Fibroblast of mammary gland (primary cell): ENCODE measurements around the gene PTPRN2.
"Not testable (repeated sequence)": the region's sequence is repeated elsewhere in the genome, so short reads cannot be mapped to it uniquely, and the experiment has no call there.

ENCODE experiments used
- DNase-seq: peaks from one replicate; pipeline ENCODE4 v3.0.0-alpha.2; 2010; ENCODE audit warnings: low read depth
- H3K4me3 ChIP-seq: 2 replicates; pipeline ENCODE4 v1.5.1; 2011; ENCODE audit warnings: low read depth, mild to moderate bottlenecking, low read length, moderate library complexity; ENCODE audit not compliant: control insufficient read depth
- CTCF ChIP-seq: conservative IDR thresholded peaks from 2 replicates; pipeline ENCODE4 v1.5.1; 2011; ENCODE audit warnings: low read depth, low read length, inconsistent platforms; ENCODE audit not compliant: control insufficient read depth, insufficient read depth

PTPRN2 gene

GRCh38 chr7:157493776-157494175 lies 1093.8 kb downstream of the PTPRN2 start:
- H3K4me3 ChIP-seq = no peak overlapping the region
- no peak for DNase-seq
- TF ChIP-seq CTCF = no peak

- DNase-seq = no peak
- TF ChIP-seq CTCF = no peak
- no peak overlapping the region for H3K4me3 ChIP-seq
These were observed 1094.6 kb downstream of the PTPRN2 start for GRCh38 chr7:157493017-157493416.

- peak; percentile 81 for DNase-seq
- H3K4me3 ChIP-seq = no peak overlapping the region
- TF ChIP-seq CTCF = no peak
These were observed 1097.1 kb downstream of the PTPRN2 start for GRCh38 chr7:157490465-157490912.

- not testable (repeated sequence) for DNase-seq, H3K4me3 ChIP-seq
These were observed 1097.8 kb downstream of the PTPRN2 start for GRCh38 chr7:157489870-157490269.
